SK-N-SH (cell line): Measurements from ENCODE around the gene SLC12A4.

Source experiments
- CTCF ChIP-seq: fragments of 200-600 bp; sonication (generic); IDR thresholded peaks from 2 replicates; pipeline ENCODE4 v1.6.1; 2017; ENCODE audit warnings: antibody characterized with exemption, mild to moderate bottlenecking, moderate library complexity
- EZH2phosphoT487 ChIP-seq: fragments of 200-600 bp; sonication (generic); IDR thresholded peaks from 2 replicates; pipeline ENCODE4 v1.6.1; 2017; ENCODE audit warnings: low read depth, mixed run types, mild to moderate bottlenecking, antibody characterized with exemption, moderate library complexity, borderline replicate concordance
- FOXM1 ChIP-seq: IDR thresholded peaks from 2 replicates; pipeline ENCODE4 v1.4.0; 2012; ENCODE audit warnings: low read depth, mild to moderate bottlenecking
- MXI1 ChIP-seq: IDR thresholded peaks from 2 replicates; pipeline ENCODE4 v1.6.1; 2012; ENCODE audit warnings: mild to moderate bottlenecking, low read depth, low read length, improper control_type of control experiment
- NRF1 ChIP-seq: IDR thresholded peaks from 2 replicates; pipeline ENCODE4 v1.6.1; 2012; ENCODE audit warnings: low read depth, mild to moderate bottlenecking, low read length
- RAD21 ChIP-seq: IDR thresholded peaks from 2 replicates; pipeline ENCODE4 v1.6.1; 2012; ENCODE audit warnings: mild to moderate bottlenecking, low read length
- RXRA ChIP-seq: IDR thresholded peaks from 2 replicates; pipeline ENCODE4 v1.4.0; 2012; ENCODE audit warnings: low read depth, mild to moderate bottlenecking, borderline replicate concordance
- SMC3 ChIP-seq: IDR thresholded peaks from 2 replicates; pipeline ENCODE4 v1.6.1; 2012; ENCODE audit warnings: low read depth, low read length, improper control_type of control experiment
- TCF12 ChIP-seq: IDR thresholded peaks from 2 replicates; pipeline ENCODE4 v1.4.0; 2012
- USF2 ChIP-seq: fragments of 150-350 bp; IDR thresholded peaks from 2 replicates; pipeline ENCODE4 v1.6.1; 2017; ENCODE audit warnings: antibody characterized with exemption, low read length, low read depth, borderline replicate concordance

GRCh38 chr16:67949645-67950044, 18.8 kb downstream of the SLC12A4 start:
- TF ChIP-seq TCF12: no peak
- TF ChIP-seq RXRA: no peak
- no peak for TF ChIP-seq CTCF
- TF ChIP-seq FOXM1: no peak
- no peak for TF ChIP-seq USF2
- TF ChIP-seq NRF1: no peak
- no peak for TF ChIP-seq RAD21
- no peak for TF ChIP-seq SMC3
- no peak for TF ChIP-seq MXI1
- no peak for TF ChIP-seq EZH2phosphoT487
